GM19351 (cell line): ENCODE measurements around the gene TMEM190.
"Not testable (repeated sequence)": the region's sequence is repeated elsewhere in the genome, so short reads cannot be mapped to it uniquely, and the experiment has no call there.

Experiments used
- ATAC-seq: cut with Tn5 transposase; IDR thresholded peaks from one replicate; pipeline ENCODE4 v1.9.1; 2021; ENCODE audit warnings: mild to moderate bottlenecking, moderate library complexity; ENCODE audit not compliant: unreplicated experiment

Gene TMEM190

DNA sequence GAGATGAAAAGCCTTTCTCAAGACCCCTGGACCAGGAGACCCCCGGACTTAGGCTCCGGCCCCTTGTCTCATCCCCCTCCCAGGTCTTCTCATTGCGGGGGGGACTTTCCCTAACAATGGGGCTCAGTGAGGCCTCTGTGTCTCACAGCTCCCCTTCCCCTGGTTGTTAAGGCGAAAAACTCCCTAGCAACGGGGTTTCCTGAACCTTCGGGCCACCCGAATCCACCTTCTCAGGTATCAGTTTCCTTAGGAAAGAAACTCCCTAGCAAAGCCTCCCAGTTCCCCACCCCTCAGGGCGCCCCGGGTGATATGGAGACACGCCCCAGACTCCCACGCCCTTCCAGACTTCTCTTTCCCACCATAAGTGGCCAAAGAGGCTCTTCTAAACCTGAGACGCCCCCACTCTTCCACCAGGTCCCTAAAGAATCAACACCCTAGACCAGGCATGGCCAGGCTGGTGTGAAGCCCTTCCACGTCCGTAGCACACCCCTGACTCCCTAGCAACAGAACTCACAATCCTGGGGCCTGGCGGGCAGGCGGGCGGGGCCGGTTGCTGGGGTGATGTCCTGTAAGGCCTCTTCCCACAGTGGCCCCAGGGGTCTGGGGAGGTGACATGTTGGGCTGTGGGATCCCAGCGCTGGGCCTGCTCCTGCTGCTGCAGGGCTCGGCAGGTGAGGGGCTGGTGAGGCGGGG lies at the start of gene TMEM190:
Gene TMEM190 (plus strand): TSS at position 586 of the 693 bp plus-strand sequence. CDS start 28 bp downstream, at position 614.
- no peak for ATAC-seq

DNA sequence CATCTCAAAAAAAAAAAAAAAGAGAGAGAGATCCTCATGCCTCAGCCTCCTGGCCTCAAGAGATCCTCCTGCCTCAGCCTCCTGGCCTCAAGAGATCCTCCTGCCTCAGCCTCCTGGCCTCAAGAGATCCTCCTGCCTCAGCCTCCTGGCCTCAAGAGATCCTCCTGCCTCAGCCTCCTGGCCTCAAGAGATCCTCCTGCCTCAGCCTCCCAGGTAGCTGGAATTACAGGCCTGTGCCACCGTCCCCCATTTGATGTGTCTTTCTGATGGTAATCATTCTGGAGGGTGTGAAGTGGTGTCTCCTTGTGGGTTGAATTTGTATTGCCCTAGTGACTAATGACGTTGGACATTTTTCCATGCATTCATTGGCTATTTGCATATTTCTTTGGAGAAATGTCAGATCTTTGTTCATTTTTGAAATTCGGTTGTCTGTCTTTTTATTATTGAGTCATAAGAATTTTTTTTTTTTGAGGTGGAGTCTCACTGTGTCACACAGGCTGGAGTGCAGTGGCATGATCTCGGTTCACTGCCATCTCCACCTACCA lies 47.8 kb upstream of the TMEM190 start:
- not testable (repeated sequence) for ATAC-seq

DNA sequence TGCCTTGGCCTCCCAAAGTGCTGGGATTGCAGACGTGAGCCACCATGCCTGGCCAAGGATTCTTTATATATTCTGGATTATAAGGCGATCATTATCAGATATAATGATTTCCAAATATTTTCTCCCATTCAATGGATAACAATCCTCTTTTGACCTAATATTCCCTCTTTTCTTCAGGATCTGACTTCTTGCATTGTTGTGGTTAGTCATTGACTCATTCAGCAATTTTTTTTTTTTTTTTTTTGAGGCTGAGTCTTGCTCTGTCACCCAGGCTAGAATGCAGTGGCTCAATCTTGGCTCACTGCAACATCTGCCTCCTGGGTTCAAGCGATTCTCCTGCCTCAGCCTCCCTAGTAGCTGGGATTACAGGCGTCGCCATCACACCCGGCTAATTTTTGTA lies 46.8 kb upstream of the TMEM190 start:
- ATAC-seq, result not testable (repeated sequence)

- no peak for ATAC-seq
These were observed 42.8 kb upstream of the TMEM190 start for GRCh38 chr19:55333870-55334269.

DNA sequence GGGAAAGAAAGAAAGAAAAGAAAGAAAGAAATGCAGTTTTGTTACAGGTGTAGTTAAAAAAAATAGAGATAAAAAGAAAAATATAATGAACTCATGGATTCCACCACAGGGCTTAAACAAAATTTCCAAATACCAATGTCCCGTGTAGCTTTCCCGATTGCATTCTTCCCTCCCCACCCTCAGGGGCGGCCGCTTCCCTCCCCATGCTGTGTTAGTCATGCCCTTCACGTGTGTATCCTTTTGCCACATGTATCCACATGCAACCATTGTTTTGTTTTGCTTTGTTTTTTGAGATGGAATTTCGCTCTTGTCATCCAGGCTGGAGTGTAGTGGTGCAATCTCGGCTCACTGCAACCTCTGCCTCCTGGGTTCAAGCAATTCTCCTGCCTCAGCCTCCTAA lies 40.5 kb upstream of the TMEM190 start:
- ATAC-seq, result no peak

DNA sequence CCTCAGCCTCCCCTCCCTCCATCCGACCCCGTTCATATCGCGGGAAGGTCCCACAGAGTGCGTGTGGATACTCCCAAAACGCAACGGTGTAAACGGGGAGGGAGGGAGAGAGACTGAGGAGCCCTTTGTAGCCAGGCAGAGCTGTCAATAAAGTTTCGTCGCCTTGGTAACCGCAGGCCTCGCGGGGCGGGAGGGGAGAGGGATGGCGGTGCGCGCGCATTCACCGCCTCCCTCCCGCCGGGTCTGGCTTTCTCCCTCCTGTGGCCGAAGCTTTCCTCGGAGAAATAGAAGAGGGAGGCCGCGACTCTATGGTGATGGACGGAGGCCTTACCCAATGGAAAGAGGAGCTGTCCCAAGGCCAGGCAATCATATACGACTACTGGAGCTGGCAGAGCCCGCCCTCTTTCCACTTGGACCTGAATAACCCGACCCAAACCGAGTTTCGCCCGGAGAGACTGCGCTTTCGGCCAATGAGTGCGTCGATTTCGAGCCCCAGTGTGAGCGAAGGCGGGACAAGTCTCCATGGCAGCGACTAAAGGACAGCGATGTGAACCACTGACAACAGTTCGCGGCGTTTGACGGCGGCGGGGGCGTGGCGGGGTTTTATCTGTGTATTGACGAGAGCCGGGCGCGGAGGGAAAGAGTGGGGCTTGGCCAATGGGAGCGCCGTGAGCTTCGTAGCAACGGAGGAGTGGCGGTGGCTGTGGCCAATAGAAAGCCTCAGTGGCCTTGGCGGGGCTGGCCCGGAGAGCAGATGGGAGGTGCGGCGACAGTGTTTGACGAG lies 37.3 kb upstream of the TMEM190 start, which contains the start of gene KMT5C:
Gene KMT5C (plus strand): TSS at position 772 of the 784 bp plus-strand sequence. CDS start 2,061 bp downstream, outside the sequence.
- peak; percentile 80 for ATAC-seq

- no peak for ATAC-seq
These were observed 36.5 kb upstream of the TMEM190 start for GRCh38 chr19:55339889-55340783.

GRCh38 chr19:55340784-55341147 lies 35.9 kb upstream of the TMEM190 start:
- ATAC-seq, result no peak

DNA sequence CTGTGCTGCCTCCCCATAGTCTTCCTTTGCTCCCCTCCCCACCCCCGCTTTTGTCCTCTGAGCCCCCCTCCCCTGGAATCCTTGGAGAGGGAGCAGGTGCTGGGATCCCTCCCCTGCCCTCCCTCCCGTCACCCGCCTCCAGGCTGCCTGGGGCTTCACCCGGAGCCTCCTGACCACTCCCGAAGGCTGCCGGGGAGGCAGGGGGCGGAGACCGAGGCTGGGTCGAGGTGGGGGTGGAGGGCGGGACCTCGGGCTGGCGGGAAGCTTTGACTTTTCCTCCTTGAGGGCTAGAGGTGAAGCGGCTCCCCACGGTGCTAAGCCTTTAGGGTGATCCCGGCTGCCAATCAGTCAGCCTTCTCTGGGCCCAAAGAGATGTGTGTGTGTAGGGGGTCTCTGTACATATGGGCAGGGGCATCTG lies 35.4 kb upstream of the TMEM190 start:
- ATAC-seq, result no peak

GRCh38 chr19:55341595-55342531 lies 34.8 kb upstream of the TMEM190 start:
- no peak for ATAC-seq

DNA sequence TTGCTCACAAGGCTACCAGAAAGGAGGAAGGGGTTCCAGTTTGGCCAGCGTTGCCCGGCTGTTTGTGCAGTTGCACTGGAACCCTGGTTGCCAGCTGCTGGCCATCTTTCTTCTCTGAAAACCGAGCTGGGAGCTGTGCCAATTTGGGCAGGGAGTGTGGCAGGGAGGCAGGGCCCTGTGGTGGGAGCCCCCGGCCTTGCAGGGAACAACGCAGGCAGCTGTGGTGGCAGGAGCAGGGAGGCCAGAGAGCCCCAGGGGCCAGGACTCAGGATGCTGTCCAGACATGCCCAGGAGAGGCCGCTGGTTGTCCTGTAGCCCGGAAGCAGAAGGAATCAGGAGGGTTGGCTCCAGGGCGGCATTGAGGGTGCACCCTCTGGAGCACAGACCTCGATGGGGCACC lies 32.2 kb upstream of the TMEM190 start:
- no peak for ATAC-seq

DNA sequence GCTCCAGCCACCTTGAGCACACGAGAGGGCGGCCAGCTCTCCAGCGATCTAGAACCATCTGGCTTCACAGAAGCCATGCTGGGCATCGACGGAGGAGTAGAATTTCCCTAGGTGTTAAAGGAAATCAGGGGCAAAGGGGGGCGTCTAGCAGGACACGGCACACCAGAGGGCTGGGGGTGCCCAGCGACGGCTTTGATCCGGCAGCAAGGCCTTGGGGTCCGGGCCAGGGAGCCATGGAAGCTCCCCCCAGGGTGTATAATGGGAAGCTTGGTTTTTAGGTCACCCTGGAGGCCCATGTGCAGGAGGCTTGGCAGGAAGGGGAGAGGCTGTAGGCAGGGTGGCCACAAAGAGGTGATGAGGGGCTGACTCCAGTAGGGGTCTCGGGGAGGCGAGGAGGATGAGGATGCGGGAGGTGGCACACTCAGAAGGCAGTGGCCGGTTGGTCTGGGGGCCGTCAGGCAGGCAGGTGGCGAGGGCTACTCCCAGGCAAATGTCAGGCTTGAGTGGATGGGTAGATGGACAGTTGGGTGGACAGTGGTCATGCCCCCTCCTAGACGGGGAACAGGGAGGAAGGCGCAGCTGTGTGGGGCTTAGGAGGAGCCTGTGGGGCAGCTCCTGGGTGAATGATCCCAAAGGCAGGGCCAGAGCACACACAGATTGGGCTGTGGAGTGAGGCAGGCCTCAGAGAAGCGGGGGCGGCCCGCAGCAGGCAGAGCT lies 31.4 kb upstream of the TMEM190 start:
- no peak for ATAC-seq

DNA sequence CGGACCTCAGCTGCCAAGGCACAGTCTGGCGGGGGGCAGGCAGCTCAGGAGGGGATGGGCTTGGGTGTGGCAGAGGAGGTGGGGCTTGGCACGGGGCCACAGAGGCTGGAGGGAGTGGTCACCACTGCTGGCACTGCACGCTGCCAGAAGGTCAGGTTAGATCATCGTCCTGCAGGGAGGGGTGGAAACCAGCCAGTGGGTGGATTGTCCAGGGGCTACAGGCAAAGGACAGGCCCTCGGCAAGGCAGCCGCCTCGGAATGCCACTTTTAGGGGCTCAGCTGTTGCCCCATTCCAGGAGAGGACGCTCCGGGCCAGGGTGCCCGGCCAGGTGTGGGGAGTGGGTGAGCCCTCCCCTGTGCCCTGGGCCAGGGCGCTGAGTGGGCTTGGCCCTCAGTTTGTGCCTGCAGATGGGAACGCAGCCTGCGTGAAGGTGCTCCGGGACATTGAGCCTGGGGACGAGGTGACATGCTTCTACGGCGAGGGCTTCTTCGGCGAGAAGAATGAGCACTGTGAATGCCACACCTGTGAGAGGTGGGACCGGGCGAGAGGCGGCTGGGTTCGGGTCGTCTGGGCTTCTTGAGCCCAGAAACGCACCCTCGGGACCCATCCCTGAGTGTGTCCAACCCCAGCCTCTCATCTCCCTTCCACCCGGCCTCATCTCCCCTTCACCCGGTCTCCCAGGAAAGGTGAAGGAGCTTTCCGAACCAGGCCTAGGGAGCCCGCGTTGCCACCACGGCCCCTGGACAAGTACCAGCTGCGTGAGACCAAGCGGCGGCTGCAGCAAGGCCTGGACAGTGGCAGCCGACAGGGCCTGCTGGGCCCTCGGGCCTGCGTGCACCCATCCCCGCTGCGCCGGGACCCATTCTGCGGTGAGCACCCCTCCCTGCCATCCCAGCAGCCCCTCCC lies 30.6 kb upstream of the TMEM190 start:
- ATAC-seq, result no peak

DNA sequence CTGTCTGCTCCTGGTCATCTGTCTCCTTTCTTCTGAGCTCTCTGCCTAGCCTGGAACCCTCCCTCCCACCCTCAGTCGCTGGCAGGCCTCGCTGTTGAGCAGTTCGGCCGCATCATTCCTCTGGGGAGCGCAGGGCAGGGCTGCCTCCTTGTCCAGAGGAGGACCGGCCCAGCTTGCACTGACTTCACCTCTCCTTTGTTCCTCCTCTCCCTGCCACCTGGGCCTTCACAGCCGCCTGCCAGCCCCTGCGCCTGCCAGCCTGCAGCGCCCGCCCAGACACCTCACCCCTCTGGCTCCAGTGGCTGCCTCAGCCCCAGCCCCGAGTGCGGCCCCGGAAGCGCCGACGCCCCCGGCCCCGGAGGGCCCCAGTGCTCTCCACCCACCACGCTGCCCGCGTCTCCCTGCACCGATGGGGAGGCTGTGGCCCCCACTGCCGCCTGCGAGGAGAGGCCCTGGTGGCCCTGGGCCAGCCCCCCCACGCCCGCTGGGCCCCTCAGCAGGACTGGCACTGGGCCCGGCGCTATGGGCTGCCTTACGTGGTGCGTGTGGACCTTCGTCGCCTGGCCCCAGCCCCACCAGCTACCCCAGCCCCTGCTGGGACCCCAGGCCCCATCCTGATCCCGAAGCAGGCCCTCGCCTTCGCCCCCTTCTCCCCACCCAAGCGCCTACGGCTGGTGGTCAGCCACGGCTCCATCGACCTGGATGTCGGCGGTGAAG lies 29.7 kb upstream of the TMEM190 start:
- no peak for ATAC-seq

DNA sequence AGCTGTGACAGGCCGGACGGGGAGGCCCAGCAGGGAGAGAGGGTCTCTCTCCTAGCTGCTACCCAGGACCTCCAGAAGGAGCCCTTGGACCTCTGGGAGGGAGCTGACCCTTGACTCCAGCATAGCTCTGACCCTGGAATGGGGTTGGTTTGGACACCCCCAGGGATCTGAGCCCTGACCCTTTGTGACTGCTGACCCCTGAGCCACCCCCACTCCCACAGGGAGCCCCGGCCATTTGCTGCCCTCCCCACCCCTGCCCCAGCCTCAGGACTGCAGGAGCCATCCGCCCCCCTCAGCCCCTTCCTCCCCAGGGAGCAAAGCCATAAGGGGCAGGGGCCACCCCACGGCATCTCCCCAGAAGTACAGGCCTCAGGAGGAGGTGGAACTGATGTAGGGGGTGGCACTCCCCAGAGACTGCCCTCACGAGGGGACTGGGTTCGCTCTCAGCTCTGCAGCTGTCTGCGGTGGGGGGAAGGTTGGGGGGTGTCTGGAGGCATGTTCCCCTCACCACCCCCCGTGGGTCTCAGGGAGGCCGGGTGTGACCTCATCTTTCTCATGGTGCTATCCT lies 29.1 kb upstream of the TMEM190 start:
- ATAC-seq, result no peak

GRCh38 chr19:55348317-55349034 lies 28.1 kb upstream of the TMEM190 start:
- no peak for ATAC-seq
